Uterus (tissue), 2 donors: ENCODE data around the gene PRKAG3.

Experiments
- CTCF ChIP-seq, 4 experiments: fragments of 200-600 bp in 2 of 4; fragments of 450-650 bp in 2 of 4; sonication (generic) in 2 of 4; IDR thresholded peaks; one replicate each; pipeline ENCODE4 v1.5.1; 2016 to 2019; ENCODE audit warnings: antibody characterized with exemption in 4 of 4, mild to moderate bottlenecking in 2 of 4, moderate library complexity in 1 of 4
- POLR2A ChIP-seq, 2 donors: fragments of 450-650 bp; IDR thresholded peaks; one replicate each; pipeline ENCODE4 v1.6.1; 2016; ENCODE audit warnings: antibody characterized with exemption in 2 of 2, mild to moderate bottlenecking in 1 of 2, moderate library complexity in 1 of 2

- TF ChIP-seq CTCF (IDR thresholded peaks at IDR 0.05) (no peak), POLR2A (IDR thresholded peaks at IDR 0.05) (no peak)
Observed at GRCh38 chr2:218877891-218878290, 46.3 kb upstream of the PRKAG3 start.
